GM20000 (cell line): Measurements from ENCODE around the gene TMEM89.

Experiments
- DNase-seq: peaks from one replicate; pipeline ENCODE4 v3.0.0; 2012; ENCODE audit warnings: low spot score
- TF ChIP-seq, protein P1 (sequence below): IDR thresholded peaks from 2 replicates; pipeline ENCODE4 v1.5.1; 2012; ENCODE audit warnings: mild to moderate bottlenecking, control low read depth; ENCODE audit errors: extremely low read depth, missing control alignments

TMEM89 gene

DNA sequence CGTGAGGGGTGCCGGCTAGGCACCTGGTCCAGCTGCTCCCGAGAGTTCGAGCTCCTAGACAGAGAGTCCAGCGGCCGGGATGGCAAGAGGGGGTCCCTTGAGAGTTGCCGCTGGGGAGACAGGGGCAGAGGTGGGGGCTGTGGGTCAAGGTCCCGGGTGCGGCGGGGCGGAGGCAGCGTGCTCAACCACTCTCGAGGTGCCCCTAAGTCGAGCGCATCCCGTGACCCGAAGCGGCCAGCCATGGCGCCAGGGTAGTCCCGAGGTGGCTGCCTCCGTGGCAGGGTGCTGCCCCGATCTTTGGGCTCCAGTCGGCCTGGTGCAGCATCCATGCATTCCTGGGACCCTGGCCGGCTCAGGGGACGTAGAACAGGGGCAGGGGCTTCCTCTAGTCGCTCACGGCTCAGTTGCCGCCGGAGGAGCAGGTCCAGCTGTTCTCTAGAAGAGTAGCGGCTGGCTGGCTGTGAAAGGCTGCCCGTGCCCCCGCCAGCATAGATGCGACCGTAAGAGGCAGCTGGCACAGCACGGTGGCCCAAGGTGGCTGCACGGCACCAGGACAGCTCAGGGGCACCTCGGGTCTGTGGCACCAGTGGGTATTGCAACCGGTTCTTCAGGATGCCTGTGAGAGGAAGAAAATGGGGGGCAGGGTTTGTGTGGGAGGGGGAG is 18.5 kb upstream of the TMEM89 start:
- DNase-seq, result no peak
- TF ChIP-seq, protein P1, sequence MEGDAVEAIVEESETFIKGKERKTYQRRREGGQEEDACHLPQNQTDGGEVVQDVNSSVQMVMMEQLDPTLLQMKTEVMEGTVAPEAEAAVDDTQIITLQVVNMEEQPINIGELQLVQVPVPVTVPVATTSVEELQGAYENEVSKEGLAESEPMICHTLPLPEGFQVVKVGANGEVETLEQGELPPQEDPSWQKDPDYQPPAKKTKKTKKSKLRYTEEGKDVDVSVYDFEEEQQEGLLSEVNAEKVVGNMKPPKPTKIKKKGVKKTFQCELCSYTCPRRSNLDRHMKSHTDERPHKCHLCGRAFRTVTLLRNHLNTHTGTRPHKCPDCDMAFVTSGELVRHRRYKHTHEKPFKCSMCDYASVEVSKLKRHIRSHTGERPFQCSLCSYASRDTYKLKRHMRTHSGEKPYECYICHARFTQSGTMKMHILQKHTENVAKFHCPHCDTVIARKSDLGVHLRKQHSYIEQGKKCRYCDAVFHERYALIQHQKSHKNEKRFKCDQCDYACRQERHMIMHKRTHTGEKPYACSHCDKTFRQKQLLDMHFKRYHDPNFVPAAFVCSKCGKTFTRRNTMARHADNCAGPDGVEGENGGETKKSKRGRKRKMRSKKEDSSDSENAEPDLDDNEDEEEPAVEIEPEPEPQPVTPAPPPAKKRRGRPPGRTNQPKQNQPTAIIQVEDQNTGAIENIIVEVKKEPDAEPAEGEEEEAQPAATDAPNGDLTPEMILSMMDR, result no peak

DNA sequence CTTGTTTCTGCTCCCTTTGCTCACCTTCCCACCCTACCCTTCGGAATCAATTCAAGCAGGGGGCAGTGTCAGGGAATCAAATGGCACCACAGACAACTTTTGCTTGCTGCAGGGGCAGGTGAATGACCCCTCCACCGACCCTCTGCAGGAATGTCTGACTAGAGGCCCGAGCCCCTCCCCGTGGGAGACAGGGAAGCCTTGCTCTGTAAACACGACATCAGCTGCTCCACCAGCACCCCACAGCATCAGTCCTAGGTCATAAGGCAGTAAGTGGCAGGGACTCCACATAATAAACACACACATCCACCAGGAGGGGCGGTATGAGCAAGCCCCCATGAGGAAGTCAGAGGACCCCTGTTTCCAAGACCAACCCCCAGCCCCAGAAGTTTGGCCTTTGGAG is 15.7 kb upstream of the TMEM89 start:
- TF ChIP-seq, protein P1, result no peak
- no peak for DNase-seq

DNA sequence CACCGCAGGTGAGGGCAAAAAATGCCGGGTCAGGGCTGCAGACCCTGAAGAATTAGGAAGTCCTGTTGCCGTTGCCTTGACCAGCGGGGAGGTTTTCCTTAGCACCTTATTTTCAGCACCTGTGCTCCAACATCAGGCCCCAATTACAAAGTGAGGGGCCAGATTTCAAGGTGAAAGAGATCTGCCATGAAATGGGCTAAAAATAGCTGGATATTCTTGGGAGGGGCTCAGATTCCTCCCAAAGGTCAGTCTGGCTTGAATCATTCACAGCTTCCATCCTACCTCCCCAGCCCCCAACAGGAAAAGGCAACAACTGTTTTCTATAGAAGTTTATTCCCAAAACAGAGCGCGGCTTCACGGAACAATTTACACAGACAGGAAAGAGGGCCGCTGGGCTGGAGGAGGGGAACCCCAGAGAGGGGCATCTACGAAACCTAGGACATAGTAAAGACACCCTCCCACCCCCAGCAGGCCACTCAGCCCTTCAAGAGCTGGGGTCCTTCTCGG is 14.6 kb upstream of the TMEM89 start:
- no peak for DNase-seq
- TF ChIP-seq, protein P1, result no peak

DNA sequence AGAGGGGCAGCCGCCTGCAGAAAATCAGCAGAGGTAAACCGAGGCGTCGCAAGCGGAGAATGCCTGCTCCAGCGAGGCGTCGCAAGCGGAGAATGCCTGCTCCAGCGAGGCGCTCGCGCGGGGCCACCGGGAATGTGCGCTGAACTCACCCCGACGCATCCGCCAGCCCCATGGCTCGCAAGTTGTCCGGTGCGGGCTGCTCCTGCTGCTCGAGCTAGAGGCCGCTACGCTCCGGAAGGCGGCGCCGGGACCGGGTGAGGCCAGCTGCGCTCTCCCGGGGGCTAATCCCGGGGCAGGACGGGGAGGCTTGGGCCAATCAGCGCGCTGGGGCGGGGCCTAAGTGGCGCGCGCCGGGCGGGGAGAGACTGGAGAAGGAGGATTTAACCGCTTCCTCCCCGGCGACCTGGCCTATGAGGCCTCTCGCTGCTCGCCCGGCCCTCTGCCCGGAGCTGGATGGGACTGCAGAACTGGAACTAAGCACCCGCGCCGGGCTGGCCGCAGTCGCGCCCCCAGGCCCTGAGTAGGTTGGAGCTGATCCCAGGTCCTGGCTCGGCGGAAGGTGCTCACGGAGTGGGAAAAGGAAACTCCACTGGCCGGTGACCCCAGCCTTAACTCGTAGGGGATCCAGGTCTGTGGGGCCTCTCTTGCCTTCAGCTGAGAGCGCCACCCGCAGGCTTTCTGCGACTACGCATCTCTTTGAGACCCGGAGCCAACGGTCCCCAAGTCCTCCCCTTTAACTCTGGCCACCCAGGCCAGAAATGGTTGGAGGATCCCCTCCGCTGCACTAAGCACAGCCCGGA is 13.9 kb upstream of the TMEM89 start, which contains the start of gene SLC26A6:
Gene SLC26A6 (minus strand): TSS at position 240 of the 800 bp plus-strand sequence. CDS start 68 bp downstream, at position 172.
- DNase-seq, result peak; percentile 100
- TF ChIP-seq, protein P1, result peak; percentile 58

DNA sequence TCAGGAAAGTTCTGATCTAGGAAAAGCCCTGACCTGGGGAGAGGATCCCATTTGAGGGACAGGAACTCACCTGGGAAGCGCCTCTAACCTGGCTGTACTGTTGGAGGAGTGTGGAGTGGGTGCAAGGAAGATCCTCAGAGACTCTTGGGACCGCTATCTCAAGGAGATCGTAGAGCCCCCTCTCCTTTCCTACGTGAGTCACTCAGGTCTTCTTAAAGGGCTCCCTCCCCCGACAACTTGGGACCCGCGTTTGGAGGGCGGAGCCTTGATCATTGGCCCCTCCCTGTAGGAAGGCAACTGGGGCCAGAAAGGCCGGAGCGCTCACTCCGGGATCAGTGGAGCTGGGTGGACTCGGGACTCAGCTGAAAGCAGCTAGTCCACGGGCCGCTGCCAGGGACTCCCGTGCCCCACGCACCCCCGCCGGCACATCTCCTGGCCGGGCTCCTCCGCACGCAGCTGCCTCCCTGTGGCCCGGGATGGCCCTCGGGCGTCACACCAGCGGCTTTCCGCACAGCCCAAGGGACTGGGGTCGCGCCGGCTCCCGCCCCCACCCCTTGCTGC is 13.2 kb upstream of the TMEM89 start:
- peak; percentile 79 for DNase-seq

DNA sequence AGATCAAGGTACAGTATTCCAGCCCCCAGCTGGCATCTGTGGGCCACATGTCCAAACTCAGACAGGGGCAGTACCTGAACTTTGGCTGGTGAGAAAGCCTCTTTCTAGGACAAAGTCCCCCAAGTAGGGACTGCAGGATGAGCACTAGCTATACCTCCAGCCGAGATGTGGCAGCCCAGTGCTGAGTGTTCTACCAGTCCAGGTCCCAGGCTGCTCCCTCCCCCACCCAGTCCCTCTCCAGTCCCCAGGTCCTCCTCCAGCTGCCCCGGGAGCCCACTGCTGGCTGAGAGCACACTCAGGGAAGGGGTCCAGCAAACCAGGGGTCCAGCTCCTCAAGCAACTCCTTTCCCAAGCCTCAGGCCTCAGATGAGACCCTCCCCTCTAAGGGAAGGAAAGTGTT is 12.2 kb upstream of the TMEM89 start:
- DNase-seq, result no peak
- TF ChIP-seq, protein P1, result no peak

More for the DNA sequence above, 13.2 kb upstream of the TMEM89 start:
- TF ChIP-seq, protein P1, result no peak

DNA sequence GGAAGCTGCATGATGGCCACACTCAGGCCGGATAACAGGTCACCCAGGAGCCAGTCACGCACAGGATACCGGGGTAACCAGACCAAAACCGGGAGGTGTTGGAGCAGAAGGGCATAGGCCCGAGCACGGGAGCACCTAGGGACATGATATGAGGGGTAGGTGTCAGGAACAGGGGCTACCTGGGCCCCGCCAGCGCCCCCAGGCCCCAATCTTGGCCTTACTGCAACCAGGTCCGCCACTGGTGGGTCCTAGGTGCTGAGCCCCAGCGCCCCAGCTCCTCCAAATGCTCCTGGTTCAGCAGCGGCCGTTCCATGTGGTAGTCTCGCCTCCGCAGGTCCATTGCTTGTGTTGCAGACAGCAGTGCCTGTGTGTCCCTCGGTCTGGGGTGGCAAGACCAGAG is 11.7 kb upstream of the TMEM89 start:
- no peak for DNase-seq
- TF ChIP-seq, protein P1, result no peak
